ENCODE results near the gene ZNF324B. TPM values are rescaled to one million over a fixed set of nuclear protein-coding genes. Genes with fewer than 3 reads are reported as not detected.

ZNF324B gene
- total and polyA plus RNA-seq, 2 donors (not counting 3 experiments of a cell fraction or from before 2014, with no cell fraction given), result 3.4 to 6.9 TPM

- TF ChIP-seq JUN (IDR thresholded peaks at IDR 0.05; ENCODE audit: borderline replicate concordance, insufficient read depth, insufficient read length, low read depth) (no peak), CTCF (IDR thresholded peaks at IDR 0.05; ENCODE audit: extremely low read depth in 1 of 2, insufficient read depth in 1 of 2, low read depth in 1 of 2, low read length in 2 of 2) (no peak), MAX (IDR thresholded peaks at IDR 0.05; ENCODE audit: insufficient read depth, insufficient read length) (no peak), POLR2A (IDR thresholded peaks at IDR 0.05; ENCODE audit: low read depth, low read length) (no peak), FOS (IDR thresholded peaks at IDR 0.05; ENCODE audit: borderline replicate concordance, insufficient read depth, low read length) (no peak), POLR2AphosphoS5 (IDR thresholded peaks at IDR 0.05; ENCODE audit: insufficient read depth, low read depth, low read length) (no peak), EZH2 (IDR thresholded peaks at IDR 0.05; ENCODE audit: borderline replicate concordance, low read depth, low read length, severe bottlenecking) (no peak), MYC (IDR thresholded peaks at IDR 0.05; ENCODE audit: low read depth, low read length) (no peak), GATA2 (IDR thresholded peaks at IDR 0.05; ENCODE audit: insufficient read depth, insufficient read length, low read depth, low read length) (no peak)
- no peaks in the 10 kb centered on the region for H3K27me3 ChIP-seq (ENCODE audit: control insufficient read depth in 2 of 2, insufficient read depth in 2 of 2, low read length in 2 of 2)
- H3K9ac ChIP-seq (replicated peaks; ENCODE audit: extremely low read depth, insufficient read depth, low read length), result peak overlapping the region; percentile 47
Observed at GRCh38 chr19:58474997-58475713, 23.7 kb downstream of the ZNF324B start.

More at GRCh38 chr19:58474997-58475713, 23.7 kb downstream of the ZNF324B start:
- BruUV-seq (replicated peaks), result TSS peak; percentile 28
- dilution Hi-C loops (cut with MboI; ENCODE audit: extremely low pct_ligation_motif_present, low sequenced_read_pairs), result no loop called here
- Histone ChIP-seq H4K20me1 (replicated peaks; ENCODE audit: control insufficient read depth, extremely low read depth, insufficient read depth, low read length) (no peaks in the 10 kb centered on the region), H3K36me3 (ENCODE audit: control insufficient read depth in 2 of 2, extremely low read depth in 1 of 2, insufficient read depth in 2 of 2, low read length in 2 of 2) (peaks cover 0 to 13% of the 10 kb centered on the region in 2 experiments), H3K27ac (ENCODE audit: insufficient read depth, low read depth, low read length) (peak overlapping the region; percentile 73), H3K4me1 (ENCODE audit: control insufficient read depth, extremely low read depth, insufficient read depth, low read length) (peaks cover 9% of the 10 kb centered on the region), H3K9me3 (replicated peaks; ENCODE audit: control insufficient read depth, insufficient read depth, low read length) (no peaks in the 10 kb centered on the region), H3K4me3 (replicated peaks in 1 of 3; ENCODE audit: insufficient read depth in 1 of 3, low read depth in 1 of 3, low read length in 3 of 3) (peak overlapping the region; percentile 49 to 70 (median 56)), H3K79me2 (ENCODE audit: control insufficient read depth, insufficient read depth, low read length) (no peaks in the 10 kb centered on the region), H2AFZ (ENCODE audit: low read depth, low read length) (peak overlapping the region; percentile 89), H3K4me2 (ENCODE audit: insufficient read depth, low read length) (peak overlapping the region; percentile 74), H3K9me1 (replicated peaks; ENCODE audit: control insufficient read depth, extremely low read depth, insufficient read depth, low read length) (no peaks in the 10 kb centered on the region)
- ChIA-PET CTCF (interaction anchor here (1.3 to 1.7 kb wide), 2 partner anchors 44 to 59 kb away, joined by 3 to 7 read pairs; partner anchors contain the start of gene ZBTB45), POLR2A (interaction anchor here (0.5 kb wide), 1 partner anchor 14 kb away, joined by 4 read pairs; no protein-coding TSS in a partner anchor)
- intact Hi-C loops (cut with micrococcal nuclease), result loop anchor here (1.0 kb wide), 1 partner anchor 8 kb away; the partner anchor contains the start of gene ZNF324
- FAIRE-seq (no peak), DNase-seq (ENCODE audit: low read depth, low spot score) (no peak)
